Neutrophil (primary cell): Measurements from ENCODE around the gene YLPM1.

Source experiments
- H3K27ac ChIP-seq: fragments of 200-600 bp; sonication (generic); 2 replicates; pipeline ENCODE4 v1.5.1; 2016; ENCODE audit warnings: mild to moderate bottlenecking, moderate library complexity
- H3K27me3 ChIP-seq: fragments of 200-600 bp; sonication (generic); 2 replicates; pipeline ENCODE4 v1.6.0; 2016; ENCODE audit warnings: mild to moderate bottlenecking
- H3K36me3 ChIP-seq: fragments of 200-600 bp; sonication (generic); 2 replicates; pipeline ENCODE4 v1.5.1; 2017
- H3K4me1 ChIP-seq, 2 experiments: fragments of 200-600 bp in 1 of 2; sonication (generic) in 1 of 2; 1 replicate in 1 of 2; 2 replicates in 1 of 2; pipeline versions ENCODE4 v1.5.1 to v1.6.1; 2013 to 2016; ENCODE audit warnings: low read depth in 1 of 2, low read length in 1 of 2, mild to moderate bottlenecking in 1 of 2, moderate library complexity in 1 of 2; ENCODE audit not compliant: control insufficient read depth in 1 of 2, insufficient read depth in 1 of 2
- H3K4me3 ChIP-seq, 2 experiments: fragments of 200-600 bp in 1 of 2; sonication (generic) in 1 of 2; 1 replicate in 1 of 2; 2 replicates in 1 of 2; pipeline ENCODE4 v1.5.1; 2013 to 2016; ENCODE audit warnings: low read depth in 1 of 2, low read length in 1 of 2, mild to moderate bottlenecking in 1 of 2, moderate library complexity in 1 of 2
- H3K9me3 ChIP-seq: fragments of 200-600 bp; sonication (generic); 2 replicates; pipeline ENCODE4 v1.5.1; 2016
- TF ChIP-seq, protein P1 (sequence below): fragments of 200-600 bp; sonication (generic); IDR thresholded peaks from 2 replicates; pipeline ENCODE4 v1.5.1; 2016; ENCODE audit warnings: antibody characterized with exemption

YLPM1 gene

DNA sequence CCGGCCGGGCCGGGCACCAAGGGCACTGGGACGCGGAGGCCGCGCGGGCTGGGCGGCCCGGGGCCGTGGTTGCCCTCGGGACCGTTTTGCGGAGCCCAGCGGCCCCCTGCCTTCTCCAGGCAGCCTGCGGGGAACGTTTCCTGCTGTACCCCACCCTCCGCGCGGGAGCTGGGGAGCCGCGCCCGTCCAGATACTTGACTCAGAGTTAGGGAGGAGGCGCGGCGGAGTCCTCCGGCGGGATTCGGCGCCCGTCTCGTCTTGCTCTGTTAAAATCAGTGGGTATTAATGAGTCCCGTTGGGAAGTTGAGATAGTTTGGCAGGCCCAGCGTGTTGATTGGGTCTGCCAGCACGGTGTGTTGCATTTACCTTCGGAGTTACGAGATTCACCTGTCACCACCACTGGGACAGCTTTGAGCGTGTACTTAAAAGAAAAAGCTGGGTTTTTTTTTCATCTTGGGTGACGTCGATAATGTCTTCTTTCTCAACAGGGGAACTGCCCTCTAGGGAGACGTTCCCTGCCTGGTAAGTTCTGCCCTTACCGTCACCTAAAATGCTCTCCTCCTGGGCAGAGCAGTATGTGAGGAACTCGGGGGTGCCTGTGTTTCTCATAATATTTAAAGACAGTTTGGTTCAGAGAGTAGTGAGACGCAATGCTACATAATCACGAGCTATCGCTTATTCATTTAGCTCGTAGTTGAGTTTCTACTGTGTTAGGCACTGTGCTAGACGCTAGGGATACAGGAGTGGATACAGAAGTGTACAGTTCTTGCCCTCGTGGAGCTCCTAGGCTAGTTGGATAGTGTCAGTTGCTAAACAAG is 119.2 kb downstream of the YLPM1 start:
- Histone ChIP-seq H3K9me3 (no peaks in the 10 kb centered on the region), H3K27me3 (no peaks in the 10 kb centered on the region), H3K27ac (peak overlapping the region; percentile 96), H3K4me1 (peaks cover 21 to 30% of the 10 kb centered on the region in 2 experiments), H3K36me3 (peaks cover 20% of the 10 kb centered on the region), H3K4me3 (peak overlapping the region; percentile 76 to 85)
- TF ChIP-seq, protein P1, sequence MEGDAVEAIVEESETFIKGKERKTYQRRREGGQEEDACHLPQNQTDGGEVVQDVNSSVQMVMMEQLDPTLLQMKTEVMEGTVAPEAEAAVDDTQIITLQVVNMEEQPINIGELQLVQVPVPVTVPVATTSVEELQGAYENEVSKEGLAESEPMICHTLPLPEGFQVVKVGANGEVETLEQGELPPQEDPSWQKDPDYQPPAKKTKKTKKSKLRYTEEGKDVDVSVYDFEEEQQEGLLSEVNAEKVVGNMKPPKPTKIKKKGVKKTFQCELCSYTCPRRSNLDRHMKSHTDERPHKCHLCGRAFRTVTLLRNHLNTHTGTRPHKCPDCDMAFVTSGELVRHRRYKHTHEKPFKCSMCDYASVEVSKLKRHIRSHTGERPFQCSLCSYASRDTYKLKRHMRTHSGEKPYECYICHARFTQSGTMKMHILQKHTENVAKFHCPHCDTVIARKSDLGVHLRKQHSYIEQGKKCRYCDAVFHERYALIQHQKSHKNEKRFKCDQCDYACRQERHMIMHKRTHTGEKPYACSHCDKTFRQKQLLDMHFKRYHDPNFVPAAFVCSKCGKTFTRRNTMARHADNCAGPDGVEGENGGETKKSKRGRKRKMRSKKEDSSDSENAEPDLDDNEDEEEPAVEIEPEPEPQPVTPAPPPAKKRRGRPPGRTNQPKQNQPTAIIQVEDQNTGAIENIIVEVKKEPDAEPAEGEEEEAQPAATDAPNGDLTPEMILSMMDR: peak; percentile 1
